Measurements from ENCODE around the gene TAOK3. TPM values are rescaled to one million over a fixed set of nuclear protein-coding genes. Genes with fewer than 3 reads are reported as not detected.

The TAOK3 gene
- total and polyA plus RNA-seq, 10 of the 15 experiments (the other 5 are each of a cell fraction or from before 2014, with no cell fraction given): 41.3 to 131 (median 57.8) TPM

GRCh38 chr12:118397708-118398440 is 25.2 kb upstream of the TAOK3 start:
- H3K4me2 ChIP-seq (ENCODE audit: control insufficient read depth, insufficient read depth): no peak overlapping the region
- ChIA-PET SMC1A (ENCODE audit: uncharacterized antibody, unreplicated experiment) (interaction anchor here (1.2 kb wide), 1 partner anchor 20 kb away, joined by 3 read pairs; no protein-coding TSS in a partner anchor), RAD21 (ENCODE audit: unreplicated experiment) (no interaction called here), CTCF (no interaction called here), POLR2A (no interaction called here)
- FAIRE-seq (no peak), ATAC-seq (no peak), DNase-seq (ENCODE audit: low read depth, low spot score) (no peak)
- no peaks in the 10 kb centered on the region for H3K27me3 ChIP-seq (replicated peaks in 1 of 2; ENCODE audit: control insufficient read depth in 2 of 2, insufficient read depth in 2 of 2, low read length in 1 of 2)
- H3K27ac ChIP-seq (ENCODE audit: control insufficient read depth, insufficient read depth): no peak overlapping the region
- H4K20me1 ChIP-seq (ENCODE audit: control insufficient read depth, insufficient read depth): no peaks in the 10 kb centered on the region
- intact Hi-C loops (cut with micrococcal nuclease; ENCODE audit: unreplicated experiment): no loop called here
- peaks cover 0 to 23% of the 10 kb centered on the region in 2 experiments for H3K36me3 ChIP-seq (ENCODE audit: control insufficient read depth in 2 of 2, insufficient read depth in 2 of 2, low read length in 1 of 2)
- H3K9ac ChIP-seq (ENCODE audit: control insufficient read depth, insufficient read depth, low read length): no peak overlapping the region
- BruUV-seq (replicated peaks): no TSS peak
- no peaks in the 10 kb centered on the region for H3K9me3 ChIP-seq (replicated peaks; ENCODE audit: control insufficient read depth, insufficient read depth, low read length)
- no peaks in the 10 kb centered on the region for H3K4me1 ChIP-seq (ENCODE audit: control insufficient read depth, insufficient read depth, low read length)
- WGBS (ENCODE audit: insufficient coverage, insufficient replicate concordance, low lambda C conversion rate, missing lambda C conversion rate): 90% methylated on average over 10 of the region's 10 CpGs
- no peak overlapping the region for H2AFZ ChIP-seq (ENCODE audit: control insufficient read depth, low read depth, low read length)
- no peak overlapping the region for H3K4me3 ChIP-seq
- H3K79me2 ChIP-seq (ENCODE audit: control insufficient read depth, insufficient read depth, low read length): no peaks in the 10 kb centered on the region
- in situ Hi-C loops (cut with MboI): loop anchor here (25.0 kb wide), 1 partner anchor 1211 kb away; the partner anchor contains the start of gene FBXO21
- TF ChIP-seq HDGF (IDR thresholded peaks at IDR 0.05) (no peak), TCF12 (IDR thresholded peaks at IDR 0.05; ENCODE audit: low read depth, low read length) (no peak), HDAC2 (IDR thresholded peaks at IDR 0.05) (no peak), ZNF274 (IDR thresholded peaks at IDR 0.05; ENCODE audit: insufficient read depth, insufficient read length) (no peak), TCF7 (IDR thresholded peaks at IDR 0.05; ENCODE audit: borderline replicate concordance) (no peak), RELB (IDR thresholded peaks at IDR 0.05; ENCODE audit: low read depth) (no peak), BMI1 (IDR thresholded peaks at IDR 0.05; ENCODE audit: borderline replicate concordance) (no peak), BCLAF1 (IDR thresholded peaks at IDR 0.05) (no peak), HCFC1 (IDR thresholded peaks at IDR 0.05; ENCODE audit: low read length) (no peak), SMC3 (IDR thresholded peaks at IDR 0.05; ENCODE audit: borderline replicate concordance, low read length) (no peak), CTCF (IDR thresholded peaks at IDR 0.05 in 2 of 3, conservative IDR thresholded peaks at IDR 0.05 in 1 of 3; ENCODE audit: control insufficient read depth in 2 of 3, extremely low read depth in 1 of 3, insufficient read depth in 1 of 3, low read depth in 3 of 3, low read length in 3 of 3) (no peak), SMARCA5 (IDR thresholded peaks at IDR 0.05) (no peak), SRF (IDR thresholded peaks at IDR 0.05; ENCODE audit: low read depth in 2 of 2, low read length in 2 of 2) (no peak), FOXK2 (IDR thresholded peaks at IDR 0.05) (no peak), ZNF217 (IDR thresholded peaks at IDR 0.05) (no peak), CEBPB (IDR thresholded peaks at IDR 0.05; ENCODE audit: borderline replicate concordance in 1 of 2, low read depth in 2 of 2, low read length in 2 of 2) (no peak)
